ENCODE data around the gene DDTL.
"Not testable (repeated sequence)": the region's sequence is repeated elsewhere in the genome, so short reads cannot be mapped to it uniquely, and the experiment has no call there.

Gene DDTL

DNA sequence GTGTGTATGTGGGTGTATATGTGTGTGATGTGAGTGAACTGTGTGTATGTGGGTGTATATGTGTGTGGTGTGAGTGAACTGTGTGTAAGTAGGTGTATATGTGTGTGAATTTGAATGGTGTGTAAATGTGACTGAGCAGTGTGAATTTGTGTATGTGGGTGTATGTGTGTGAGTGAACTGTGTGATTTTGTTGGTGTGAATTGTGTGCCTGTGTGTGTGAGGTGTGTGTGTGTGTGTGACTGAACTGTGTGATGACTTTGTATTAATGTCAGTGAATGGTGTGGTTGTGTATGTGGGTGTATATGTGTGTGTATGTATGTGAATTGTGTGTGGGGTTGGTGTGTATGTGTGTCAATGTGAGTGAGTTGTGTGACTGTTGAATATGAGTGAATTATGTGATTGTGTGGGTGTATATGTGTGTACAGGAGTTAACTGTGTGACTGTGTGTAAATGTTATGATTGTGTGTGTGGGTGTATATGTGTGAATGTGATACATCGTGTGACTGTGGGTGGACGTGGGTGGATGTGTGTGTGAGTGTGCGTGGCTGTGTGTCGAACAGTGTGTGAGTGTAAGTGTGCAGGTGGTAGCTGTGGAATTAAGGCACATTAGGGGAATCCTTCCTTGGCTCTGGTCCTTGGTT lies 20.0 kb downstream of the DDTL start:
- H3K9me3 ChIP-seq (ENCODE audit: insufficient read depth, low read depth, low read length); H3K36me3 ChIP-seq (ENCODE audit: insufficient read depth, low read length); H3K79me2 ChIP-seq (ENCODE audit: insufficient read depth, low read length); H3K4me2 ChIP-seq (ENCODE audit: low read depth, low read length, poor library complexity, severe bottlenecking); H3K4me1 ChIP-seq (ENCODE audit: insufficient read depth, low read length, poor library complexity, severe bottlenecking); H3F3A ChIP-seq (ENCODE audit: low read depth); H3K9ac ChIP-seq (ENCODE audit: low read depth, low read length, poor library complexity, severe bottlenecking); H3K9me2 ChIP-seq (replicated peaks; ENCODE audit: low read depth, low read length); H2AFZ ChIP-seq (ENCODE audit: low read length); H3K4me3 ChIP-seq (ENCODE audit: low read length, poor library complexity, severe bottlenecking); H4K20me1 ChIP-seq (ENCODE audit: insufficient read depth, low read length, poor library complexity, severe bottlenecking); H3K27me3 ChIP-seq (ENCODE audit: insufficient read depth, low read length, poor library complexity, severe bottlenecking): not testable (repeated sequence)

DNA sequence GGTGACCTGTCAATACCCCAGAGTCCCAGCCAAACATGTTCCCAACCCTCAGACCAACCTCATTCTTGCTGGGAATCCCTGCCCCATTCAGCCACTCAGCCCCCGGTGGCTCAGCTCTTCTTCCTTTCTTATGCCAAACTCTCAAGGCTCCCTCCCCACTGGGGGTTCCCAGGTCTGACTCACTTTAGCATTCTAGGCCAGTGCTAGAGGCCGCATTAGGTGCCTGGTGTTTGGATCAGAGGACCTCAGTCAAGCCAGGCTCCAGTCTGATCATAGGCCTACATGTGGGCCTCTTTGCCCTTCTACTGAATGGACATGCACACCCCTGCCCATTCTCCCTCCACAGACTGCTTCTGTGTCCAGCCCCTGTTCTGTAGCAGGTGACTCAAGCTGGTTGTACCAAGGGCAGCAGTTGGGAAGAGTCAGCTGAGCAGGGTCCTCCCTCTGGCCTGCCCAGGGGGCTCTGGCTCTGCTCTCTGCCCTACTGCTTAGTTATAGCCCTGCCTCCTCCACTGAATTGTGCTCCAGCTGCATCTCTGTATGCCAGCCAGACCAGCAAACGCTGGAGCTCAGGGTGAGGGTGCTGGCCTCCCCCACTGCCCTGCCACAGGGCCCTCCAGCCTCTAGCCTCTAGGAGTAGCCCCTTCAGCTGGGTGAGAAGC lies 23.0 kb downstream of the DDTL start:
- H3K9me2 ChIP-seq (replicated peaks; ENCODE audit: low read depth, low read length); H3K4me1 ChIP-seq (ENCODE audit: insufficient read depth, low read length, poor library complexity, severe bottlenecking); H4K20me1 ChIP-seq (ENCODE audit: insufficient read depth, low read length, poor library complexity, severe bottlenecking); H3K4me2 ChIP-seq (ENCODE audit: low read depth, low read length, poor library complexity, severe bottlenecking); H3K9me3 ChIP-seq (ENCODE audit: insufficient read depth, low read depth, low read length); H2AFZ ChIP-seq (ENCODE audit: low read length); H3K36me3 ChIP-seq (ENCODE audit: insufficient read depth, low read length); H3K9ac ChIP-seq (ENCODE audit: low read depth, low read length, poor library complexity, severe bottlenecking); H3K79me2 ChIP-seq (ENCODE audit: insufficient read depth, low read length); H3K27me3 ChIP-seq (ENCODE audit: insufficient read depth, low read length, poor library complexity, severe bottlenecking); H3F3A ChIP-seq (ENCODE audit: low read depth); H3K4me3 ChIP-seq (ENCODE audit: low read length, poor library complexity, severe bottlenecking): not testable (repeated sequence)

GRCh38 chr22:23993080-23993479 lies 26.4 kb downstream of the DDTL start:
- not testable (repeated sequence) for H3K4me2 ChIP-seq (ENCODE audit: low read depth, low read length, poor library complexity, severe bottlenecking); H3K36me3 ChIP-seq (ENCODE audit: insufficient read depth, low read length); H3K9ac ChIP-seq (ENCODE audit: low read depth, low read length, poor library complexity, severe bottlenecking); H4K20me1 ChIP-seq (ENCODE audit: insufficient read depth, low read length, poor library complexity, severe bottlenecking); H3K4me1 ChIP-seq (ENCODE audit: insufficient read depth, low read length, poor library complexity, severe bottlenecking); H3K79me2 ChIP-seq (ENCODE audit: insufficient read depth, low read length); H3K9me2 ChIP-seq (replicated peaks; ENCODE audit: low read depth, low read length); H3K9me3 ChIP-seq (ENCODE audit: insufficient read depth, low read depth, low read length); H2AFZ ChIP-seq (ENCODE audit: low read length); H3F3A ChIP-seq (ENCODE audit: low read depth); H3K4me3 ChIP-seq (ENCODE audit: low read length, poor library complexity, severe bottlenecking); H3K27me3 ChIP-seq (ENCODE audit: insufficient read depth, low read length, poor library complexity, severe bottlenecking)

GRCh38 chr22:23993581-23994177 lies 27.0 kb downstream of the DDTL start:
- not testable (repeated sequence) for H3F3A ChIP-seq (ENCODE audit: low read depth); H3K4me2 ChIP-seq (ENCODE audit: low read depth, low read length, poor library complexity, severe bottlenecking); H3K36me3 ChIP-seq (ENCODE audit: insufficient read depth, low read length); H3K9ac ChIP-seq (ENCODE audit: low read depth, low read length, poor library complexity, severe bottlenecking); H3K9me2 ChIP-seq (replicated peaks; ENCODE audit: low read depth, low read length); H2AFZ ChIP-seq (ENCODE audit: low read length); H3K4me1 ChIP-seq (ENCODE audit: insufficient read depth, low read length, poor library complexity, severe bottlenecking); H3K27me3 ChIP-seq (ENCODE audit: insufficient read depth, low read length, poor library complexity, severe bottlenecking); H3K79me2 ChIP-seq (ENCODE audit: insufficient read depth, low read length); H3K9me3 ChIP-seq (ENCODE audit: insufficient read depth, low read depth, low read length); H4K20me1 ChIP-seq (ENCODE audit: insufficient read depth, low read length, poor library complexity, severe bottlenecking); H3K4me3 ChIP-seq (ENCODE audit: low read length, poor library complexity, severe bottlenecking)

DNA sequence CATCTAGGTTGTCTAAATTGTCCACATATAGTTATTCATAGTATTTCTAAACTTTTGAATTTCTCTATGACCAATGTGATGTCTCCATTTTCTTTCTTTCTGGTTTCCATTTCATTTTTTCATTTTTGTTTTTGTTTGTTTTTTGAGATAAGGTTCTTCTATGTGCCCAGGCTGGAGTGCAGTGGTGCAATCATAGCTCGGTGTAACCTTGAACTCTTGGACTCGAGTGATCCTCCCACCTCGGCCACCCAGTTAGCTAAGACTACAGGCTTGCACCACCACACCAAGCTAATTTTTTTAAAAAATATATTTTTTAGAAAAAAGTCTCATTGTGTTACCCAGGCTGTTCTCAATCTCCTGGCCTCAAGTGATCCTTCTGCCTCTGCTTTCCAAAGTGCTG lies 30.4 kb downstream of the DDTL start:
- H3K27me3 ChIP-seq (ENCODE audit: insufficient read depth, low read length, poor library complexity, severe bottlenecking), result no peaks in the 10 kb centered on the region
- TF ChIP-seq, protein P1, sequence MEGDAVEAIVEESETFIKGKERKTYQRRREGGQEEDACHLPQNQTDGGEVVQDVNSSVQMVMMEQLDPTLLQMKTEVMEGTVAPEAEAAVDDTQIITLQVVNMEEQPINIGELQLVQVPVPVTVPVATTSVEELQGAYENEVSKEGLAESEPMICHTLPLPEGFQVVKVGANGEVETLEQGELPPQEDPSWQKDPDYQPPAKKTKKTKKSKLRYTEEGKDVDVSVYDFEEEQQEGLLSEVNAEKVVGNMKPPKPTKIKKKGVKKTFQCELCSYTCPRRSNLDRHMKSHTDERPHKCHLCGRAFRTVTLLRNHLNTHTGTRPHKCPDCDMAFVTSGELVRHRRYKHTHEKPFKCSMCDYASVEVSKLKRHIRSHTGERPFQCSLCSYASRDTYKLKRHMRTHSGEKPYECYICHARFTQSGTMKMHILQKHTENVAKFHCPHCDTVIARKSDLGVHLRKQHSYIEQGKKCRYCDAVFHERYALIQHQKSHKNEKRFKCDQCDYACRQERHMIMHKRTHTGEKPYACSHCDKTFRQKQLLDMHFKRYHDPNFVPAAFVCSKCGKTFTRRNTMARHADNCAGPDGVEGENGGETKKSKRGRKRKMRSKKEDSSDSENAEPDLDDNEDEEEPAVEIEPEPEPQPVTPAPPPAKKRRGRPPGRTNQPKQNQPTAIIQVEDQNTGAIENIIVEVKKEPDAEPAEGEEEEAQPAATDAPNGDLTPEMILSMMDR (conservative IDR thresholded peaks at IDR 0.05; ENCODE audit: low read length), result no peak
- no peak for TF ChIP-seq EZH2phosphoT487 (IDR thresholded peaks at IDR 0.05; ENCODE audit: borderline replicate concordance)
- no peaks in the 10 kb centered on the region for H3K79me2 ChIP-seq (ENCODE audit: insufficient read depth, low read length)
- no peaks in the 10 kb centered on the region for H3K4me1 ChIP-seq (ENCODE audit: insufficient read depth, low read length, poor library complexity, severe bottlenecking)
- H3K4me2 ChIP-seq (ENCODE audit: low read depth, low read length, poor library complexity, severe bottlenecking), result no peak overlapping the region
- H3F3A ChIP-seq (ENCODE audit: low read depth), result no peaks in the 10 kb centered on the region
- H4K20me1 ChIP-seq (ENCODE audit: insufficient read depth, low read length, poor library complexity, severe bottlenecking), result no peaks in the 10 kb centered on the region
- no peak overlapping the region for H2AFZ ChIP-seq (ENCODE audit: low read length)
- H3K9ac ChIP-seq (ENCODE audit: low read depth, low read length, poor library complexity, severe bottlenecking), result no peak overlapping the region
- no peaks in the 10 kb centered on the region for H3K9me3 ChIP-seq (ENCODE audit: insufficient read depth, low read depth, low read length)
- H3K4me3 ChIP-seq (ENCODE audit: low read length, poor library complexity, severe bottlenecking), result no peak overlapping the region
- no peaks in the 10 kb centered on the region for H3K36me3 ChIP-seq (ENCODE audit: insufficient read depth, low read length)
- no peaks in the 10 kb centered on the region for H3K9me2 ChIP-seq (replicated peaks; ENCODE audit: low read depth, low read length)

DNA sequence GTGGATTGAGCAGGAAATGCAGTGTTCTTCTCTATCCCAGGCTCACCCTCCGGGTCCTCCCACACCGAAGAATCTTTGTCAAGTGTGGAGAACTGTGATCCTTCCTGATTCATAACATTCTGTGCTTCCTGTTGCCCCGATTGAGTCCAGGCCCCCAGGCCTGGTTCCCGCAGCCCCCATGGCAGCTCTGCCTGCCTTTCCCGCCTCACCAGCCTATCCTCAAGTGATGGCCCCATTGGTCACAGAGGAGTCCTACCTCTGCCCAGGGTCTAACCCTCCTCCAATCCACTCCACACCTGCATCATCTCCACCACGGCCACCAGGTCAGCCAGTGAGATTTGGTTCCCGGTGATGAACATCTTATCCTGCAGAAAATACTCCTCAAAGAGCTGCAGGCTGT lies 33.1 kb downstream of the DDTL start:
- not testable (repeated sequence) for H3K27me3 ChIP-seq (ENCODE audit: insufficient read depth, low read length, poor library complexity, severe bottlenecking); H3K4me2 ChIP-seq (ENCODE audit: low read depth, low read length, poor library complexity, severe bottlenecking); H3K9ac ChIP-seq (ENCODE audit: low read depth, low read length, poor library complexity, severe bottlenecking); H4K20me1 ChIP-seq (ENCODE audit: insufficient read depth, low read length, poor library complexity, severe bottlenecking); H3K36me3 ChIP-seq (ENCODE audit: insufficient read depth, low read length); H3K4me3 ChIP-seq (ENCODE audit: low read length, poor library complexity, severe bottlenecking); H3K4me1 ChIP-seq (ENCODE audit: insufficient read depth, low read length, poor library complexity, severe bottlenecking); H3K79me2 ChIP-seq (ENCODE audit: insufficient read depth, low read length); H3K9me2 ChIP-seq (replicated peaks; ENCODE audit: low read depth, low read length); H3K9me3 ChIP-seq (ENCODE audit: insufficient read depth, low read depth, low read length); H2AFZ ChIP-seq (ENCODE audit: low read length); H3F3A ChIP-seq (ENCODE audit: low read depth)

All from Loucy (cell line).